Stimulated activated CD8-positive, alpha-beta memory T cell treated with anti-CD3 and anti-CD28 coated beads, Interleukin-4, amount 100 ng/mL, for 1 hour (primary cell): ENCODE data around the gene TTC21A.

Source experiments
- DNase-seq, 2 donors: peaks; one replicate each; pipeline ENCODE4 v3.0.0-alpha.2; 2020; ENCODE audit warnings: low read depth in 2 of 2, low spot score in 1 of 2

The TTC21A gene

GRCh38 chr3:39118931-39119660, 11.6 kb downstream of the TTC21A start:
- no peak for DNase-seq

- DNase-seq: no peak
Measured at GRCh38 chr3:39121621-39122020, 14.1 kb downstream of the TTC21A start.

- no peak for DNase-seq
Measured at GRCh38 chr3:39122813-39123212, 15.3 kb downstream of the TTC21A start.

GRCh38 chr3:39124876-39125840, 17.7 kb downstream of the TTC21A start:
- DNase-seq: no peak

- DNase-seq: no peak
Measured at GRCh38 chr3:39125841-39126500, 18.5 kb downstream of the TTC21A start.

GRCh38 chr3:39126532-39127071, 19.1 kb downstream of the TTC21A start:
- no peak for DNase-seq

GRCh38 chr3:39127269-39127907, 19.9 kb downstream of the TTC21A start:
- DNase-seq: no peak

- DNase-seq: no peak
Measured at GRCh38 chr3:39127908-39128304, 20.4 kb downstream of the TTC21A start.

GRCh38 chr3:39128951-39129350, 21.5 kb downstream of the TTC21A start:
- no peak for DNase-seq

GRCh38 chr3:39130026-39130425, 22.5 kb downstream of the TTC21A start:
- no peak for DNase-seq

- no peak for DNase-seq
Measured at GRCh38 chr3:39130693-39131265, 23.3 kb downstream of the TTC21A start.

GRCh38 chr3:39132096-39133092, 24.9 kb downstream of the TTC21A start:
- DNase-seq: no peak

GRCh38 chr3:39133093-39133490, 25.6 kb downstream of the TTC21A start:
- no peak for DNase-seq

GRCh38 chr3:39133822-39134221, 26.3 kb downstream of the TTC21A start:
- no peak for DNase-seq

GRCh38 chr3:39134305-39134704, 26.8 kb downstream of the TTC21A start:
- no peak for DNase-seq

- DNase-seq: no peak
Measured at GRCh38 chr3:39135170-39135805, 27.8 kb downstream of the TTC21A start.

- DNase-seq: no peak
Measured at GRCh38 chr3:39136533-39137434, 29.3 kb downstream of the TTC21A start.

- no peak for DNase-seq
Measured at GRCh38 chr3:39137435-39137936, 30.0 kb downstream of the TTC21A start.
